ENCODE data around the gene TMSB4X. TPM values are rescaled to one million over a fixed set of nuclear protein-coding genes. Genes with fewer than 3 reads are reported as not detected.
"Not testable (repeated sequence)": the region's sequence is repeated elsewhere in the genome, so short reads cannot be mapped to it uniquely, and the experiment has no call there.

The TMSB4X gene
- total and polyA plus RNA-seq, 2 of the 8 experiments (the other 6 are each of a cell fraction or from before 2014, with no cell fraction given), result 2,063 to 2,112 TPM

DNA sequence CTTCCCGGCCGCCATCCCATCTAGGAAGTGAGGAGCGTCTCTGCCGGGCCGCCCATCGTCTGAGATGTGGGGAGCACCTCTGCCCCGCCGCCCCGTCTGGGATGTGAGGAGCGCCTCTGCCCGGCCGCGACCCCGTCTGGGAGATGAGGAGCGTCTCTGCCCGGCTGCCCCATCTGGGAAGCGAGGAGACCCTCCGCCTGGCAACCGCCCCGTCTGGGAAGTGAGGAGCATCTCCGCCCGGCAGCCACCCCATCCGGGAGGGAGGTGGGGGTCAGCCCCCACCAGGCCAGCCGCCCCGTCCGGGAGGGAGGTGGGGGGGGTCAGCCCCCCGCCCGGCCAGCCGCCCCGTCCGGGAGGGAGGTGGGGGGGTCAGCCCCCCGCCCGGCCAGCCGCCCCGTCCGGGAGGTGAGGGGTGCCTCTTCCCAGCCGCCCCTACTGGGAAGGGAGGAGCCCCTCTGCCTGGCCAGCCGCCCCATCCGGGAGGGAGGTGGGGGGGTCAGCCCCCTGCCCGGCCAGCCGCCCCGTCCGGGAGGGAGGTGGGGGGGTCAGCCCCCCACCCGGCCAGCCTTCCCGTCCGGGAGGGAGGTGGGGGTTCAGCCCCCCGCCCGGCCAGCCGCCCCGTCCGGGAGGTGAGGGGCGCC lies 11.6 kb upstream of the TMSB4X start:
- H2BK5ac ChIP-seq (ENCODE audit: low read depth, low read length); H3K56ac ChIP-seq (replicated peaks; ENCODE audit: insufficient read length, low read depth, low read length); H3K23ac ChIP-seq (ENCODE audit: insufficient read length); POLR2A ChIA-PET (ENCODE audit: partially characterized antibody); H3K36me3 ChIP-seq (ENCODE audit: control insufficient read depth in 2 of 4, insufficient read depth in 4 of 4, low read length in 3 of 4); H3K4me1 ChIP-seq (replicated peaks in 1 of 4; ENCODE audit: control insufficient read depth in 3 of 4, insufficient read depth in 4 of 4, low read length in 3 of 4); H4K5ac ChIP-seq (ENCODE audit: insufficient read length, low read depth, low read length); DNase-seq (ENCODE audit: low read depth in 1 of 2, low spot score in 2 of 2); H3K4me3 ChIP-seq (ENCODE audit: extremely low read depth in 1 of 4, insufficient read depth in 2 of 4, low read depth in 3 of 4, low read length in 4 of 4); H2BK15ac ChIP-seq (ENCODE audit: low read length); H2AFZ ChIP-seq (ENCODE audit: low read length); H2AK5ac ChIP-seq (ENCODE audit: low read depth, low read length); H3K9me3 ChIP-seq (ENCODE audit: insufficient read depth in 2 of 2, low read depth in 1 of 2, low read length in 1 of 2); H2BK120ac ChIP-seq (replicated peaks; ENCODE audit: low read depth, low read length); CTCF ChIA-PET (ENCODE audit: partially characterized antibody); H3K23me2 ChIP-seq (ENCODE audit: low read depth, low read length); H4K91ac ChIP-seq (replicated peaks; ENCODE audit: insufficient read length, low read length); H3K9ac ChIP-seq (replicated peaks in 1 of 4; ENCODE audit: extremely low read depth in 1 of 4, low read depth in 3 of 4, low read length in 3 of 4); H3K14ac ChIP-seq (ENCODE audit: insufficient read length); H3K4me2 ChIP-seq (ENCODE audit: insufficient read depth in 1 of 2, low read depth in 2 of 2, low read length in 2 of 2); FAIRE-seq; H3K79me2 ChIP-seq (ENCODE audit: control insufficient read depth in 1 of 2, insufficient read depth in 2 of 2, low read length in 2 of 2); H3K4ac ChIP-seq (replicated peaks; ENCODE audit: insufficient read length, low read depth, low read length); H4K8ac ChIP-seq (ENCODE audit: extremely low read depth, insufficient read depth, low read length); H2BK20ac ChIP-seq (ENCODE audit: low read length); H3K27ac ChIP-seq (ENCODE audit: low read depth, low read length); H3K27me3 ChIP-seq (replicated peaks in 1 of 4; ENCODE audit: control insufficient read depth in 3 of 4, extremely low read depth in 1 of 4, insufficient read depth in 3 of 4, low read length in 3 of 4); H2BK12ac ChIP-seq (ENCODE audit: low read depth, low read length); H3K18ac ChIP-seq (ENCODE audit: extremely low read depth, low read length); H3K79me1 ChIP-seq (ENCODE audit: low read depth, low read length); H4K20me1 ChIP-seq (replicated peaks in 1 of 2; ENCODE audit: control insufficient read depth in 1 of 2, insufficient read depth in 2 of 2, low read length in 2 of 2): not testable (repeated sequence)
- WGBS, 2 experiments (ENCODE audit: extremely low coverage in 1 of 2, insufficient coverage in 1 of 2, insufficient read length in 1 of 2, insufficient replicate concordance in 2 of 2, low coverage in 1 of 2, low lambda C conversion rate in 2 of 2, missing lambda C conversion rate in 1 of 2), result no CpG with 5 or more reads among the region's 52 CpGs

Measured in H1 (cell line).